CD1c-positive myeloid dendritic cell (primary cell): ENCODE data around the gene CEP95.
"Not testable (repeated sequence)": the region's sequence is repeated elsewhere in the genome, so short reads cannot be mapped to it uniquely, and the experiment has no call there.

Experiments
- DNase-seq: peaks from one replicate; pipeline ENCODE4 v3.0.0-alpha.2; 2016; ENCODE audit errors: extremely low spot score

CEP95 gene

GRCh38 chr17:64572682-64573154, 65.9 kb downstream of the CEP95 start:
- DNase-seq, result no peak

- DNase-seq, result no peak
These were observed 66.4 kb downstream of the CEP95 start for GRCh38 chr17:64573214-64573613.

- no peak for DNase-seq
These were observed 67.9 kb downstream of the CEP95 start for GRCh38 chr17:64574646-64575045.

- no peak for DNase-seq
These were observed 68.7 kb downstream of the CEP95 start for GRCh38 chr17:64575431-64575830.

GRCh38 chr17:64577025-64577424, 70.2 kb downstream of the CEP95 start:
- DNase-seq, result not testable (repeated sequence)

- DNase-seq, result no peak
These were observed 73.1 kb downstream of the CEP95 start for GRCh38 chr17:64579917-64580316.

- no peak for DNase-seq
These were observed 73.9 kb downstream of the CEP95 start for GRCh38 chr17:64580384-64581315.

- DNase-seq, result no peak
These were observed 76.3 kb downstream of the CEP95 start for GRCh38 chr17:64583038-64583437.

GRCh38 chr17:64585146-64585545, 78.4 kb downstream of the CEP95 start:
- DNase-seq, result no peak
